ENCODE measurements around the gene TSPAN10.

- TF ChIP-seq MBD4 (IDR thresholded peaks at IDR 0.05; ENCODE audit: borderline replicate concordance, low read length) (no peak), HDAC6 (IDR thresholded peaks at IDR 0.05; ENCODE audit: low read depth, low read length) (no peak), JUND (CRISPR knock-in tag; IDR thresholded peaks at IDR 0.05) (no peak), ZFP62 (CRISPR knock-in tag; IDR thresholded peaks at IDR 0.05) (no peak), NFRKB (IDR thresholded peaks at IDR 0.05) (no peak), ZNF354B (CRISPR knock-in tag; IDR thresholded peaks at IDR 0.05) (no peak), ZNF597 (CRISPR knock-in tag; IDR thresholded peaks at IDR 0.05) (no peak), MZF1 (CRISPR knock-in tag; IDR thresholded peaks at IDR 0.05; ENCODE audit: borderline replicate concordance) (no peak), GABPA (IDR thresholded peaks at IDR 0.05; ENCODE audit: low read depth, low read length) (no peak), GABPA (CRISPR knock-in tag; IDR thresholded peaks at IDR 0.05; ENCODE audit: low read depth) (no peak), FOXP1 (IDR thresholded peaks at IDR 0.05) (no peak), FOXP1 (CRISPR knock-in tag; IDR thresholded peaks at IDR 0.05) (no peak)
- TF ChIP-seq, protein P1, sequence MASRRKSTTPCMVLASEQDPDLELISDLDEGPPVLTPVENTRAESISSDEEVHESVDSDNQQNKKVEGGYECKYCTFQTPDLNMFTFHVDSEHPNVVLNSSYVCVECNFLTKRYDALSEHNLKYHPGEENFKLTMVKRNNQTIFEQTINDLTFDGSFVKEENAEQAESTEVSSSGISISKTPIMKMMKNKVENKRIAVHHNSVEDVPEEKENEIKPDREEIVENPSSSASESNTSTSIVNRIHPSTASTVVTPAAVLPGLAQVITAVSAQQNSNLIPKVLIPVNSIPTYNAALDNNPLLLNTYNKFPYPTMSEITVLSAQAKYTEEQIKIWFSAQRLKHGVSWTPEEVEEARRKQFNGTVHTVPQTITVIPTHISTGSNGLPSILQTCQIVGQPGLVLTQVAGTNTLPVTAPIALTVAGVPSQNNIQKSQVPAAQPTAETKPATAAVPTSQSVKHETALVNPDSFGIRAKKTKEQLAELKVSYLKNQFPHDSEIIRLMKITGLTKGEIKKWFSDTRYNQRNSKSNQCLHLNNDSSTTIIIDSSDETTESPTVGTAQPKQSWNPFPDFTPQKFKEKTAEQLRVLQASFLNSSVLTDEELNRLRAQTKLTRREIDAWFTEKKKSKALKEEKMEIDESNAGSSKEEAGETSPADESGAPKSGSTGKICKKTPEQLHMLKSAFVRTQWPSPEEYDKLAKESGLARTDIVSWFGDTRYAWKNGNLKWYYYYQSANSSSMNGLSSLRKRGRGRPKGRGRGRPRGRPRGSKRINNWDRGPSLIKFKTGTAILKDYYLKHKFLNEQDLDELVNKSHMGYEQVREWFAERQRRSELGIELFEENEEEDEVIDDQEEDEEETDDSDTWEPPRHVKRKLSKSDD (CRISPR knock-in tag; IDR thresholded peaks at IDR 0.05; ENCODE audit: low read depth): no peak
Measured at GRCh38 chr17:81630274-81630673, 6.7 kb upstream of the TSPAN10 start.

Measured in HepG2 (cell line).